ENCODE measurements around the gene ITPKB.

- no peak for TF ChIP-seq SPI1 (IDR thresholded peaks at IDR 0.05; ENCODE audit: borderline replicate concordance, low read depth)
- TF ChIP-seq CTCF (IDR thresholded peaks at IDR 0.05; ENCODE audit: insufficient read depth, low read length), result no peak
- TF ChIP-seq REST (IDR thresholded peaks at IDR 0.05; ENCODE audit: insufficient replicate concordance, low read depth), result no peak
These were observed 82.3 kb downstream of the ITPKB start for GRCh38 chr1:226656601-226657277.
